Neural cell (in vitro differentiated cells): ENCODE measurements around the gene ARL6IP5. TPM values are rescaled to one million over a fixed set of nuclear protein-coding genes. Genes with fewer than 3 reads are reported as not detected.

ENCODE experiments used
- H2AFZ ChIP-seq: fragments of 200-600, 300-800 bp; sonication (generic), shearing (Covaris generic); 2 replicates; pipeline ENCODE4 v1.6.0; 2014; ENCODE audit warnings: low read depth, mild to moderate bottlenecking, antibody characterized with exemption, low read length, moderate library complexity
- H3F3A ChIP-seq: fragments of 200-600 bp; shearing (Covaris generic); 2 replicates; pipeline ENCODE4 v1.6.1; 2016; ENCODE audit warnings: mild to moderate bottlenecking, moderate library complexity, mixed read lengths, antibody characterized with exemption, low read length; ENCODE audit not compliant: insufficient read depth, poor library complexity, severe bottlenecking
- H3K27ac ChIP-seq: fragments of 200-600, 300-800 bp; sonication (generic), shearing (Covaris generic); 2 replicates; pipeline ENCODE4 v1.5.1; 2014; ENCODE audit warnings: mild to moderate bottlenecking, low read length, moderate library complexity
- H3K27me3 ChIP-seq: fragments of 300-800, 200-600 bp; sonication (generic), shearing (Covaris generic); 2 replicates; pipeline ENCODE4 v1.6.0; 2014; ENCODE audit warnings: mild to moderate bottlenecking, low read depth, low read length, moderate library complexity; ENCODE audit not compliant: insufficient read depth
- H3K36me3 ChIP-seq: fragments of 300-800, 200-600 bp; sonication (generic), shearing (Covaris generic); 2 replicates; pipeline ENCODE4 v1.5.1; 2014; ENCODE audit warnings: mild to moderate bottlenecking, antibody characterized with exemption, low read length, moderate library complexity; ENCODE audit not compliant: insufficient read depth
- H3K4me2 ChIP-seq: fragments of 300-800, 200-600 bp; sonication (generic), shearing (Covaris generic); 2 replicates; pipeline ENCODE4 v1.6.0; 2014; ENCODE audit warnings: mild to moderate bottlenecking, low read length
- H3K4me3 ChIP-seq: fragments of 300-800, 200-600 bp; sonication (generic), shearing (Covaris generic); 2 replicates; pipeline ENCODE4 v1.5.1; 2014; ENCODE audit warnings: mild to moderate bottlenecking, low read length, moderate library complexity
- H3K79me2 ChIP-seq: fragments of 200-600 bp; shearing (Covaris generic); replicated peaks from 2 replicates; pipeline ENCODE4 v1.6.0; 2014; ENCODE audit warnings: mild to moderate bottlenecking, low read length, moderate library complexity; ENCODE audit not compliant: insufficient read depth
- H3K9ac ChIP-seq: fragments of 300-800, 200-600 bp; sonication (generic), shearing (Covaris generic); 2 replicates; pipeline ENCODE4 v1.6.1; 2016; ENCODE audit warnings: mild to moderate bottlenecking, low read length, mixed read lengths
- H3K9me2 ChIP-seq: fragments of 200-600 bp; shearing (Covaris generic); 2 replicates; pipeline ENCODE4 v1.6.1; 2016; ENCODE audit warnings: mild to moderate bottlenecking, low read length, mixed read lengths; ENCODE audit not compliant: insufficient read depth
- H3K9me3 ChIP-seq: fragments of 200-600, 300-800 bp; sonication (generic), shearing (Covaris generic); 2 replicates; pipeline ENCODE4 v1.6.1; 2016; ENCODE audit warnings: mild to moderate bottlenecking, mixed run types, low read length, moderate library complexity, mixed read lengths
- H4K20me1 ChIP-seq: fragments of 200-600 bp; shearing (Covaris generic); 2 replicates; pipeline ENCODE4 v1.6.1; 2016; ENCODE audit warnings: mild to moderate bottlenecking, mixed run types; ENCODE audit not compliant: insufficient read depth
- CTCF ChIP-seq: fragments of 450-650 bp; IDR thresholded peaks from 2 replicates; pipeline ENCODE4 v1.5.1; 2014; ENCODE audit warnings: antibody characterized with exemption, mild to moderate bottlenecking, moderate library complexity; ENCODE audit not compliant: poor library complexity, severe bottlenecking
- EP300 ChIP-seq: fragments of 450-650 bp; conservative IDR thresholded peaks from 2 replicates; pipeline ENCODE4 v1.6.1; 2014; ENCODE audit warnings: antibody characterized with exemption, mild to moderate bottlenecking, moderate library complexity; ENCODE audit not compliant: poor library complexity, severe bottlenecking
- EZH2 ChIP-seq: fragments of 200-600, 300-800 bp; shearing (Covaris generic), sonication (generic); IDR thresholded peaks from 2 replicates; pipeline ENCODE4 v1.6.1; 2014; ENCODE audit warnings: antibody characterized with exemption, low read length, borderline replicate concordance, mild to moderate bottlenecking; ENCODE audit not compliant: insufficient read depth, poor library complexity, severe bottlenecking
- MXI1 ChIP-seq: fragments of 450-650 bp; conservative IDR thresholded peaks from 2 replicates; pipeline ENCODE4 v1.6.1; 2014; ENCODE audit warnings: antibody characterized with exemption, mild to moderate bottlenecking; ENCODE audit not compliant: poor library complexity, severe bottlenecking
- POLR2AphosphoS5 ChIP-seq: IDR thresholded peaks from 2 replicates; pipeline ENCODE4 v1.6.1; 2012
- RAD21 ChIP-seq: fragments of 450-650 bp; conservative IDR thresholded peaks from 2 replicates; pipeline ENCODE4 v1.6.1; 2014; ENCODE audit warnings: antibody characterized with exemption, mild to moderate bottlenecking, moderate library complexity
- SMC3 ChIP-seq: fragments of 450-650 bp; conservative IDR thresholded peaks from 2 replicates; pipeline ENCODE4 v1.6.1; 2014; ENCODE audit warnings: antibody characterized with exemption, mild to moderate bottlenecking, moderate library complexity; ENCODE audit not compliant: poor library complexity
- TAF1 ChIP-seq: IDR thresholded peaks from 2 replicates; pipeline ENCODE4 v1.6.1; 2012; ENCODE audit warnings: low read depth
- polyA plus RNA-seq: library from polyadenylated mRNA; depleted of rRNA; stranded (reverse); fragments of >200 nt; gene quantifications from 2 replicates; pipeline ENCODE4 v1.2.3, GENCODE V29; 2014
- TF ChIP-seq, protein P1 (sequence below): IDR thresholded peaks from 2 replicates; pipeline ENCODE4 v1.6.1; 2012; ENCODE audit warnings: borderline replicate concordance

The ARL6IP5 gene
- polyA plus RNA-seq, 1 donor from 2014 or later: 108 TPM

GRCh38 chr3:69121950-69122349 is 37.2 kb downstream of the ARL6IP5 start:
- no peak overlapping the region for H3K4me2 ChIP-seq
- H3K36me3 ChIP-seq: no peaks in the 10 kb centered on the region
- no peaks in the 10 kb centered on the region for H3K9me2 ChIP-seq
- H3K79me2 ChIP-seq: no peaks in the 10 kb centered on the region
- no peak overlapping the region for H3K27ac ChIP-seq
- H3K4me3 ChIP-seq: no peak overlapping the region
- no peaks in the 10 kb centered on the region for H4K20me1 ChIP-seq
- no peak overlapping the region for H3K9ac ChIP-seq
- no peak overlapping the region for H2AFZ ChIP-seq
- TF ChIP-seq MXI1 (no peak), TAF1 (no peak), SMC3 (no peak), EZH2 (no peak), RAD21 (no peak), POLR2AphosphoS5 (no peak), CTCF (no peak), EP300 (no peak)
- TF ChIP-seq, protein P1, sequence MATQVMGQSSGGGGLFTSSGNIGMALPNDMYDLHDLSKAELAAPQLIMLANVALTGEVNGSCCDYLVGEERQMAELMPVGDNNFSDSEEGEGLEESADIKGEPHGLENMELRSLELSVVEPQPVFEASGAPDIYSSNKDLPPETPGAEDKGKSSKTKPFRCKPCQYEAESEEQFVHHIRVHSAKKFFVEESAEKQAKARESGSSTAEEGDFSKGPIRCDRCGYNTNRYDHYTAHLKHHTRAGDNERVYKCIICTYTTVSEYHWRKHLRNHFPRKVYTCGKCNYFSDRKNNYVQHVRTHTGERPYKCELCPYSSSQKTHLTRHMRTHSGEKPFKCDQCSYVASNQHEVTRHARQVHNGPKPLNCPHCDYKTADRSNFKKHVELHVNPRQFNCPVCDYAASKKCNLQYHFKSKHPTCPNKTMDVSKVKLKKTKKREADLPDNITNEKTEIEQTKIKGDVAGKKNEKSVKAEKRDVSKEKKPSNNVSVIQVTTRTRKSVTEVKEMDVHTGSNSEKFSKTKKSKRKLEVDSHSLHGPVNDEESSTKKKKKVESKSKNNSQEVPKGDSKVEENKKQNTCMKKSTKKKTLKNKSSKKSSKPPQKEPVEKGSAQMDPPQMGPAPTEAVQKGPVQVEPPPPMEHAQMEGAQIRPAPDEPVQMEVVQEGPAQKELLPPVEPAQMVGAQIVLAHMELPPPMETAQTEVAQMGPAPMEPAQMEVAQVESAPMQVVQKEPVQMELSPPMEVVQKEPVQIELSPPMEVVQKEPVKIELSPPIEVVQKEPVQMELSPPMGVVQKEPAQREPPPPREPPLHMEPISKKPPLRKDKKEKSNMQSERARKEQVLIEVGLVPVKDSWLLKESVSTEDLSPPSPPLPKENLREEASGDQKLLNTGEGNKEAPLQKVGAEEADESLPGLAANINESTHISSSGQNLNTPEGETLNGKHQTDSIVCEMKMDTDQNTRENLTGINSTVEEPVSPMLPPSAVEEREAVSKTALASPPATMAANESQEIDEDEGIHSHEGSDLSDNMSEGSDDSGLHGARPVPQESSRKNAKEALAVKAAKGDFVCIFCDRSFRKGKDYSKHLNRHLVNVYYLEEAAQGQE: no peak
- H3K9me3 ChIP-seq: no peaks in the 10 kb centered on the region
- no peaks in the 10 kb centered on the region for H3F3A ChIP-seq
- no peaks in the 10 kb centered on the region for H3K27me3 ChIP-seq

DNA sequence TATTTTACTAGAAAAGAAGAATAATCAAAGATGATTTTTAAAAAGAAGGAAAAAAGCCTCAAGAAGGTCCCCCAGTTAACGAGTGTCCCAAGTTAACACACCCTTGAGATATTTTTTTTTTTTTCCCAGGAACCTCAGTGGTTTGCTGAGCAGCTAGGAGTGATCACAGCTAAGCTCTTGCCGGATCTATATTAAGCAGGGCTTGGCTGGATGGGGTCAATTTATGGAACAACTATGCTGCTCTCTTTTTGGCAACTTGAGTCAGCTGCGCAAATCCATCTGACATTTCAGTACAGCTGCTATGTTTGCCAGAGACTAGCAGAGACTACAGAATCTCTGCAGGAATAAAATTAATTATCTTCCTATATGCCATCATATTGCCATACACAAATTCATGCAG is 37.7 kb downstream of the ARL6IP5 start, which contains the start of gene LMOD3:
TSS of gene LMOD3 (minus strand) at position 193 of the 400 bp plus-strand sequence. CDS start 209 bp downstream, outside the sequence.
- Histone ChIP-seq H3K4me2 (no peak within 1 kb of the TSS), H4K20me1 (no peaks in the 10 kb centered on the region), H3K9me3 (no peaks in the 10 kb centered on the region), H3K27me3 (no peaks in the 10 kb centered on the region), H3K79me2 (no peaks in the 10 kb centered on the region), H2AFZ (no peak within 1 kb of the TSS), H3K27ac (no peak within 1 kb of the TSS), H3K36me3 (no peaks in the 10 kb centered on the region), H3K9me2 (no peaks in the 10 kb centered on the region), H3F3A (no peaks in the 10 kb centered on the region), H3K4me3 (no peak within 1 kb of the TSS), H3K9ac (no peak within 1 kb of the TSS)
- no peak for TF ChIP-seq SMC3
- no peak for TF ChIP-seq MXI1
- TF ChIP-seq RAD21: no peak
- TF ChIP-seq, protein P1: no peak
- TF ChIP-seq TAF1: no peak
- TF ChIP-seq CTCF: no peak
- TF ChIP-seq POLR2AphosphoS5: no peak
- TF ChIP-seq EP300: no peak
- TF ChIP-seq EZH2: no peak
